ENCODE data around the gene EHMT1.

DNA sequence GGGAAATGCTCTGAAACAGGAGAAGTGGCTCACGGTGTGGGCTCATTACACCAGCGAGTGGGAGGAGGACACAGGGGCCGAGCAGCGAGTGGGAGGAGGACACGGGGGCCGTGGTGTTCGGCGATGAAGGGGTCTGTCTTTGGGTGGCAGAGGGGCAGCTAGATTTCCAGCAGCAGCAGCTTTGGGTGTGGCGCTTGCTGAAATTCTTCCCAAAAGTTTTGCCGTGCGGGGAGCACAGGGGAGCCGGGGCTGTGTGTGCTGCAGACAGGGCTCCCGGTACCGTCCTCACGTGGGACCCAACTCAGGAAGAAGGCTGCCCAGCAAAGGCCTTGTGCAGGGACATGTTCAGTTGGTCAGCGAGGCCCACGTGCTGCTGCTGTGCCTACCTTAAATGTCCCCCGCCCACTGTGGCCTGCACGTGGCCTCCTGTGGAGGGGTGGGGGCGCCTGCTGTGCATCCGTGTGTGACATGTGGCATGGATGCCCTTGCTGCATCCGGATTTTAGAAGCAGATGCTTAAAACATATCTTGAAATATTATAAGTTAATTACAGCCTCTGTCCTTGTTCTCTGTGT, 134.5 kb downstream of the EHMT1 start:
- no peak for TF ChIP-seq POLR2A (IDR thresholded peaks at IDR 0.05)
- TF ChIP-seq, protein P1, sequence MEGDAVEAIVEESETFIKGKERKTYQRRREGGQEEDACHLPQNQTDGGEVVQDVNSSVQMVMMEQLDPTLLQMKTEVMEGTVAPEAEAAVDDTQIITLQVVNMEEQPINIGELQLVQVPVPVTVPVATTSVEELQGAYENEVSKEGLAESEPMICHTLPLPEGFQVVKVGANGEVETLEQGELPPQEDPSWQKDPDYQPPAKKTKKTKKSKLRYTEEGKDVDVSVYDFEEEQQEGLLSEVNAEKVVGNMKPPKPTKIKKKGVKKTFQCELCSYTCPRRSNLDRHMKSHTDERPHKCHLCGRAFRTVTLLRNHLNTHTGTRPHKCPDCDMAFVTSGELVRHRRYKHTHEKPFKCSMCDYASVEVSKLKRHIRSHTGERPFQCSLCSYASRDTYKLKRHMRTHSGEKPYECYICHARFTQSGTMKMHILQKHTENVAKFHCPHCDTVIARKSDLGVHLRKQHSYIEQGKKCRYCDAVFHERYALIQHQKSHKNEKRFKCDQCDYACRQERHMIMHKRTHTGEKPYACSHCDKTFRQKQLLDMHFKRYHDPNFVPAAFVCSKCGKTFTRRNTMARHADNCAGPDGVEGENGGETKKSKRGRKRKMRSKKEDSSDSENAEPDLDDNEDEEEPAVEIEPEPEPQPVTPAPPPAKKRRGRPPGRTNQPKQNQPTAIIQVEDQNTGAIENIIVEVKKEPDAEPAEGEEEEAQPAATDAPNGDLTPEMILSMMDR (IDR thresholded peaks at IDR 0.05): no peak

All from Peyer's patch (tissue), 4 donors.